Germinal center (tissue), 1 donor: ENCODE data around the gene SLC25A38.
"Not testable (repeated sequence)": the region's sequence is repeated elsewhere in the genome, so short reads cannot be mapped to it uniquely, and the experiment has no call there.

ENCODE experiments used
- DNase-seq: peaks from one replicate; pipeline ENCODE4 v3.0.0; 2012; ENCODE audit warnings: mixed read lengths, low spot score

SLC25A38 gene

GRCh38 chr3:39383045-39383880 lies at the start of gene SLC25A38:
Gene SLC25A38 (plus strand): TSS chr3:39383370. CDS start chr3:39383725, 355 bp downstream.
- DNase-seq = peak; percentile 90

GRCh38 chr3:39333607-39334006 lies 49.6 kb upstream of the SLC25A38 start:
- no peak for DNase-seq

- DNase-seq = no peak
Observed at GRCh38 chr3:39334205-39334604, 49.0 kb upstream of the SLC25A38 start.

GRCh38 chr3:39338201-39338600 lies 45.0 kb upstream of the SLC25A38 start:
- DNase-seq = no peak

GRCh38 chr3:39339086-39339485 lies 44.1 kb upstream of the SLC25A38 start:
- DNase-seq = no peak

- no peak for DNase-seq
Observed at GRCh38 chr3:39343076-39343717, 40.0 kb upstream of the SLC25A38 start.

GRCh38 chr3:39343760-39344159 lies 39.4 kb upstream of the SLC25A38 start:
- DNase-seq = no peak

- no peak for DNase-seq
Observed at GRCh38 chr3:39344746-39345344, 38.3 kb upstream of the SLC25A38 start.

- no peak for DNase-seq
Observed at GRCh38 chr3:39346785-39347585, 36.2 kb upstream of the SLC25A38 start.

GRCh38 chr3:39347586-39347876 lies 35.6 kb upstream of the SLC25A38 start:
- no peak for DNase-seq

- DNase-seq = no peak
Observed at GRCh38 chr3:39349080-39349479, 34.1 kb upstream of the SLC25A38 start.

- no peak for DNase-seq
Observed at GRCh38 chr3:39350714-39351113, 32.5 kb upstream of the SLC25A38 start.

- not testable (repeated sequence) for DNase-seq
Observed at GRCh38 chr3:39351134-39351533, 32.0 kb upstream of the SLC25A38 start.

- not testable (repeated sequence) for DNase-seq
Observed at GRCh38 chr3:39353168-39353927, 29.8 kb upstream of the SLC25A38 start.

GRCh38 chr3:39358333-39358732 lies 24.8 kb upstream of the SLC25A38 start:
- no peak for DNase-seq

- DNase-seq = no peak
Observed at GRCh38 chr3:39361252-39361927, 21.8 kb upstream of the SLC25A38 start.

GRCh38 chr3:39362192-39362591 lies 21.0 kb upstream of the SLC25A38 start:
- DNase-seq = no peak

GRCh38 chr3:39362812-39363211 lies 20.4 kb upstream of the SLC25A38 start:
- no peak for DNase-seq

- DNase-seq = not testable (repeated sequence)
Observed at GRCh38 chr3:39370450-39370849, 12.7 kb upstream of the SLC25A38 start.

- DNase-seq = no peak
Observed at GRCh38 chr3:39372833-39373232, 10.3 kb upstream of the SLC25A38 start.
